GM23338 (cell line): ENCODE data around the gene ERVK3-1. TPM values are rescaled to one million over a fixed set of nuclear protein-coding genes. Genes with fewer than 3 reads are reported as not detected.
"Not testable (repeated sequence)": the region's sequence is repeated elsewhere in the genome, so short reads cannot be mapped to it uniquely, and the experiment has no call there.

Experiments
- ATAC-seq: fragments of 200-7000 bp; cut with Tn5 transposase; 3 replicates; pipeline ENCODE4 v1.9.1; 2020
- DNase-seq: peaks from one replicate; pipeline ENCODE4 v3.0.0-alpha.2; 2015; ENCODE audit warnings: low spot score
- H2AFZ ChIP-seq: fragments of 200-600 bp; sonication (generic); 2 replicates; pipeline ENCODE4 v1.8.0; 2016; ENCODE audit warnings: antibody characterized with exemption, mild to moderate bottlenecking, moderate library complexity
- H3F3A ChIP-seq: fragments of 200-600 bp; sonication (generic); replicated peaks from 2 replicates; pipeline ENCODE4 v1.8.0; 2017; ENCODE audit warnings: antibody characterized with exemption, mixed run types, low read depth
- H3K27ac ChIP-seq: fragments of 200-600 bp; sonication (generic); 2 replicates; pipeline ENCODE4 v1.6.1; 2016; ENCODE audit warnings: low read depth
- H3K27me3 ChIP-seq: fragments of 200-600 bp; sonication (generic); 2 replicates; pipeline ENCODE4 v1.8.0; 2016; ENCODE audit warnings: mild to moderate bottlenecking, mixed run types, moderate library complexity; ENCODE audit not compliant: insufficient read depth
- H3K36me3 ChIP-seq: fragments of 200-600 bp; sonication (generic); 2 replicates; pipeline ENCODE4 v1.8.0; 2016; ENCODE audit warnings: mild to moderate bottlenecking; ENCODE audit not compliant: insufficient read depth
- H3K4me1 ChIP-seq: fragments of 200-600 bp; sonication (generic); 2 replicates; pipeline ENCODE4 v1.8.0; 2016; ENCODE audit warnings: mild to moderate bottlenecking, moderate library complexity; ENCODE audit not compliant: insufficient read depth
- H3K4me2 ChIP-seq: fragments of 200-600 bp; sonication (generic); 2 replicates; pipeline ENCODE4 v1.7.1; 2017; ENCODE audit warnings: mixed run types
- H3K4me3 ChIP-seq: fragments of 200-600 bp; sonication (generic); 2 replicates; pipeline ENCODE4 v1.6.1; 2016; ENCODE audit warnings: mixed run types
- H3K79me2 ChIP-seq: fragments of 200-600 bp; sonication (generic); replicated peaks from 2 replicates; pipeline ENCODE4 v1.8.0; 2017; ENCODE audit warnings: mild to moderate bottlenecking; ENCODE audit not compliant: insufficient read depth
- H3K9me2 ChIP-seq: fragments of 200-600 bp; sonication (generic); 2 replicates; pipeline ENCODE4 v1.8.0; 2017; ENCODE audit not compliant: insufficient read depth
- H4K20me1 ChIP-seq: fragments of 200-600 bp; sonication (generic); replicated peaks from 2 replicates; pipeline ENCODE4 v1.8.0; 2017; ENCODE audit warnings: mild to moderate bottlenecking; ENCODE audit not compliant: insufficient read depth
- H3K27ac Mint-ChIP-seq: 2 replicates; pipeline ENCODE4 v1.8.0; 2020; ENCODE audit warnings: inconsistent platforms, mild to moderate bottlenecking, moderate library complexity, mixed read lengths
- H3K27me3 Mint-ChIP-seq: 3 replicates; pipeline ENCODE4 v1.8.0; 2022; ENCODE audit warnings: low read depth, mild to moderate bottlenecking, moderate library complexity, mixed read lengths, inconsistent platforms; ENCODE audit not compliant: insufficient read depth, poor library complexity
- H3K36me3 Mint-ChIP-seq: 3 replicates; pipeline ENCODE4 v1.8.0; 2021; ENCODE audit warnings: low read depth, mild to moderate bottlenecking, inconsistent platforms, moderate library complexity, mixed read lengths
- H3K4me1 Mint-ChIP-seq: 3 replicates; pipeline ENCODE4 v1.8.0; 2020; ENCODE audit warnings: mild to moderate bottlenecking, inconsistent platforms, mixed read lengths
- H3K4me3 Mint-ChIP-seq: 3 replicates; pipeline ENCODE4 v1.8.0; 2021; ENCODE audit warnings: moderate library complexity, mild to moderate bottlenecking, inconsistent platforms, mixed read lengths
- H3K9me3 Mint-ChIP-seq: 3 replicates; pipeline ENCODE4 v1.8.0; 2020; ENCODE audit warnings: moderate library complexity, mild to moderate bottlenecking, inconsistent platforms, mixed read lengths
- CTCF ChIP-seq, 2 experiments: fragments of 200-600 bp in 1 of 2; sonication (generic) in 1 of 2; conservative IDR thresholded peaks; 2 replicates each; pipeline versions ENCODE4 v1.5.1 to v1.6.1; 2016 to 2017; ENCODE audit warnings: antibody characterized with exemption in 2 of 2, low read depth in 2 of 2, mild to moderate bottlenecking in 2 of 2, moderate library complexity in 1 of 2
- ETS1 ChIP-seq: IDR thresholded peaks from 2 replicates; pipeline ENCODE4 v1.6.1; 2016; ENCODE audit warnings: antibody characterized with exemption
- EZH2 ChIP-seq: fragments of 200-600 bp; sonication (generic); IDR thresholded peaks from one replicate; pipeline ENCODE4 v1.8.0; 2017; ENCODE audit warnings: antibody characterized with exemption, mild to moderate bottlenecking, low read depth; ENCODE audit not compliant: unreplicated experiment
- EZH2phosphoT487 ChIP-seq: fragments of 200-600 bp; sonication (generic); IDR thresholded peaks from one replicate; pipeline ENCODE4 v1.8.1; 2018; ENCODE audit warnings: antibody characterized with exemption; ENCODE audit not compliant: unreplicated experiment
- JUNB ChIP-seq: IDR thresholded peaks from one replicate; pipeline ENCODE4 v1.6.1; 2016; ENCODE audit warnings: antibody characterized with exemption; ENCODE audit not compliant: unreplicated experiment
- NANOG ChIP-seq: IDR thresholded peaks from 2 replicates; pipeline ENCODE4 v1.6.1; 2016; ENCODE audit warnings: antibody characterized with exemption, borderline replicate concordance
- POLR2AphosphoS5 ChIP-seq: IDR thresholded peaks from 2 replicates; pipeline ENCODE4 v1.6.1; 2016; ENCODE audit warnings: antibody characterized with exemption, low read depth
- STAT1 ChIP-seq: IDR thresholded peaks from one replicate; pipeline ENCODE4 v1.6.1; 2016; ENCODE audit warnings: antibody characterized with exemption; ENCODE audit not compliant: unreplicated experiment
- ZNF331 ChIP-seq: fragments of 250-450 bp; sonication (Bioruptor Pico); IDR thresholded peaks from 2 replicates; pipeline ENCODE4 v1.5.0; 2020; ENCODE audit warnings: low read depth, mild to moderate bottlenecking, moderate library complexity
- polyA plus RNA-seq: library from polyadenylated mRNA; unstranded; fragments of >200 nt; fragmentation: Nextera tagmentation; extraction: Ambion mirVana; gene quantifications from 2 replicates; pipeline ENCODE4 v1.2.1, GENCODE V29; 2016
- total RNA-seq: library from RNA; depleted of rRNA; stranded (reverse); fragments of >200 nt; shearing (Covaris generic); gene quantifications from 2 replicates; pipeline ENCODE4 v1.2.3, GENCODE V29; 2014

Gene ERVK3-1
- total and polyA plus RNA-seq, 2 experiments from 2014 or later: 34.4 to 66.2 TPM

DNA sequence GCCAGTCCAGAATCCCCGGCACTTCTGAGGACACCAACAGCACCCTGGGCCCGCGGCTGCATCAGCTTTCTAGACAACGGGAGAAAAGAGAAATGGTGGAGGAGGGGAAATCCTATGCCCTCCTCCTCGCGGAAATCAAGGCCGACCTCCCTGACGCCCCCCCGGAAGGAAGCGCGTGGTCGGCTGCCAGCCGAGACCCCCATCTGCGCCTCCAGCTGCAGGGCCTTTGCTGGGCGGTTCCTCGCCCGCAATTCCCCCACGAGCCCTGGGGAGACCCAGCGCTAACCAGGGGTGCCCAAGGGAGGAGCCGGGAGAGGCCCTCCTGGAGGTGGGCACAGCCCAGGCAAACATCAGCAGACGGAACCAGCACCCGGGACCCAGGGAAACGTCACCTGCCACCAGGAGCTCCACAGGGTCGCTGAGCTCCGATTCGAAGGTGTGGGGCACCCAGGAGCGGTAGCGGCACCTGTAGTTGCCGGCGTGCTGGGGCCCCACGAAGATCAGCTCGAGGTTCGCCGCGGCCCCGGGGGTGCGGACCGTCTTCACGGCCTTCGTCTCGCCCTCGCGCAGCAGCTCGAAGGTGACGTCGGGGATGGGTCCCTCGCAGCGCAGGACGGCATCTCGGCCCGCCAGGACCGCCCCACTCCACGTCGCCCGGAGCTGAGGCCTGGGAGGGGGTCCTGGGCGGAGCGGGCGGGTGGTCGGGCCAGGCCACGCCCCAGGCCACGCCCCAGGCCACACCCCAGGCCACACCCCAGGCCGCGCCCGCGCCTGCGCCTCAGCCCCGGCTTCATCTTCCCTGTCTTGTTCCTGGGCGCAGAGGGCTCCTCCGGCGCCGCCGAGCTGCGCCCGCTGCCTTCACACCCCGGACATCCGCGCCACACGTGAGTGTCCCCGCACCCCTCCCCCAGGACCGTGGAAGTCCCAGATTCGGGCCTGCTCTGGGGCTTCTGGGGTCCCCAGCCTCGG, 42.1 kb downstream of the ERVK3-1 start:
- Histone ChIP-seq H2AFZ (peak overlapping the region; percentile 99), H3K9me2 (no peaks in the 10 kb centered on the region), H3K4me1 (no peaks in the 10 kb centered on the region), H3F3A (peaks cover 4% of the 10 kb centered on the region; the same call in 1 of the 2 replicates), H3K79me2 (no peaks in the 10 kb centered on the region), H3K27me3 (peaks cover 38% of the 10 kb centered on the region), H3K27ac (no peak overlapping the region), H3K4me2 (peak overlapping the region; percentile 96), H3K4me3 (peak overlapping the region; percentile 94), H3K36me3 (no peaks in the 10 kb centered on the region), H4K20me1 (no peaks in the 10 kb centered on the region; the same call in 1 of the 2 replicates)
- DNase-seq (peak; percentile 81), ATAC-seq (peak; percentile 85)
- TF ChIP-seq STAT1 (no peak), POLR2AphosphoS5 (peak; percentile 76), CTCF (conservative IDR thresholded peaks at IDR 0.05; ENCODE audit: low read depth in 2 of 2) (no peak), EZH2 (peak; percentile 22)
- Mint-ChIP-seq H3K27ac (no peak overlapping the region), H3K27me3 (peaks cover 27% of the 10 kb centered on the region), H3K4me1 (peaks cover 3% of the 10 kb centered on the region; the same call in 2 of the 3 replicates), H3K36me3 (no peaks in the 10 kb centered on the region; the same call in 2 of the 3 replicates), H3K4me3 (peak overlapping the region; percentile 90), H3K9me3 (no peaks in the 10 kb centered on the region)

DNA sequence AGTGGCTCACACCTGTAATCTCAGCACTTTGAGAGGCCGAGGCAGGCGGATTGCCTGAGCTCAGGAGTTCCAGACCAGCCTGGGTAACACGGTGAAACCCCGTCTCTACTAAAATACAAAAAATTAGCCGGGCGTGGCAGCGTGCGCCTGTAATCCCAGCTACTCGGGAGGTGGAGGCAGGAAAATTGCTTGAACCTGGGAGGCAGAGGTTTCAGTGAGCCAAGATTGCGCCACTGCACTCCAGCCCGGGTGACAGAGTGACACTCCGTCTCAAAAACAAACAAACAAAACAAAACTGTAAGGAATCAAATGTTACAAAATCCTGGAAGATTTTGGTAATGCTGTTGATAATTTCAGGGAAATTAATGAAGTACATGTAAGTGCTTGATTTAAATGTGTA, 42.9 kb downstream of the ERVK3-1 start:
- H3K4me2 ChIP-seq: peak overlapping the region; percentile 96
- peak; percentile 7 for TF ChIP-seq EZH2
- not testable (repeated sequence) for H3K4me1 ChIP-seq, H3K27ac ChIP-seq, H3K27ac Mint-ChIP-seq, DNase-seq, H3K36me3 Mint-ChIP-seq, H3K9me2 ChIP-seq, H3K9me3 Mint-ChIP-seq, H3K79me2 ChIP-seq, H3K36me3 ChIP-seq, H3F3A ChIP-seq, H4K20me1 ChIP-seq, ATAC-seq, H3K4me1 Mint-ChIP-seq
- peak overlapping the region; percentile 94 for H3K4me3 ChIP-seq
- Mint-ChIP-seq H3K4me3 (peak overlapping the region; percentile 90), H3K27me3 (peaks cover 27% of the 10 kb centered on the region)
- peaks cover 38% of the 10 kb centered on the region for H3K27me3 ChIP-seq
- H2AFZ ChIP-seq: peak overlapping the region; percentile 99

GRCh38 chr19:58349590-58349989, 44.4 kb downstream of the ERVK3-1 start:
- no peak for DNase-seq
- Mint-ChIP-seq H3K4me3 (peak overlapping the region; percentile 36; the same call in 1 of the 3 replicates), H3K36me3 (no peaks in the 10 kb centered on the region; the same call in 2 of the 3 replicates), H3K4me1 (peaks cover 3% of the 10 kb centered on the region; the same call in 2 of the 3 replicates), H3K27ac (no peak overlapping the region), H3K27me3 (peaks cover 27% of the 10 kb centered on the region), H3K9me3 (no peaks in the 10 kb centered on the region)
- peaks cover 4% of the 10 kb centered on the region; the same call in 1 of the 2 replicates for H3F3A ChIP-seq
- no peak overlapping the region for H2AFZ ChIP-seq
- no peaks in the 10 kb centered on the region; the same call in 1 of the 2 replicates for H4K20me1 ChIP-seq
- H3K4me3 ChIP-seq: no peak overlapping the region
- no peak overlapping the region for H3K27ac ChIP-seq
- H3K4me1 ChIP-seq: no peaks in the 10 kb centered on the region
- peaks cover 43% of the 10 kb centered on the region for H3K27me3 ChIP-seq
- no peak for ATAC-seq
- no peak for TF ChIP-seq NANOG
- no peak for TF ChIP-seq JUNB
- no peak for TF ChIP-seq ZNF331 (CRISPR knock-in tag)
- no peak for TF ChIP-seq EZH2
- no peak for TF ChIP-seq ETS1
- TF ChIP-seq STAT1: no peak
- no peak for TF ChIP-seq CTCF (conservative IDR thresholded peaks at IDR 0.05; ENCODE audit: low read depth in 2 of 2)
- no peak for TF ChIP-seq EZH2phosphoT487
- no peaks in the 10 kb centered on the region for H3K36me3 ChIP-seq
- H3K4me2 ChIP-seq: no peak overlapping the region; the same call in 1 of the 2 replicates
- no peaks in the 10 kb centered on the region for H3K79me2 ChIP-seq
- H3K9me2 ChIP-seq: no peaks in the 10 kb centered on the region
